Stomach (tissue), 4 donors: ENCODE measurements around the gene MYMX.

Source experiments
- CTCF ChIP-seq, 7 experiments: fragments of 450-650 bp in 4 of 7; fragments of 200-600 bp in 3 of 7; sonication (generic) in 3 of 7; IDR thresholded peaks; one replicate each; pipeline ENCODE4 v1.5.1; 2016 to 2019; ENCODE audit warnings: antibody characterized with exemption in 7 of 7, control low read depth in 2 of 7, mild to moderate bottlenecking in 1 of 7
- EP300 ChIP-seq: sonication (generic); formaldehyde crosslinking; IDR thresholded peaks from one replicate; pipeline ENCODE4 v1.6.1; 2017; ENCODE audit warnings: antibody characterized with exemption
- POLR2A ChIP-seq, 4 donors: fragments of 450-650 bp; IDR thresholded peaks; one replicate each; pipeline ENCODE4 v1.6.1; 2016; ENCODE audit warnings: antibody characterized with exemption in 4 of 4, control low read depth in 2 of 4, mild to moderate bottlenecking in 1 of 4, moderate library complexity in 1 of 4
- POLR2AphosphoS5 ChIP-seq, 3 donors: sonication (generic); formaldehyde crosslinking; IDR thresholded peaks; one replicate each; pipeline ENCODE4 v1.6.1; 2016; ENCODE audit warnings: antibody characterized with exemption in 3 of 3

- TF ChIP-seq POLR2A (IDR thresholded peaks at IDR 0.05) = no peak
- no peak for TF ChIP-seq CTCF (IDR thresholded peaks at IDR 0.05)
- no peak for TF ChIP-seq EP300
- no peak for TF ChIP-seq POLR2AphosphoS5 (IDR thresholded peaks at IDR 0.05)
These were observed 33.8 kb upstream of the MYMX start for GRCh38 chr6:44182911-44183390.
